ENCODE measurements around the gene INPP5E. TPM values are rescaled to one million over a fixed set of nuclear protein-coding genes. Genes with fewer than 3 reads are reported as not detected.
A peak's percentile ranks its signal among the peaks of the same experiment; 100 is the strongest.
"Not testable (repeated sequence)": the region's sequence is repeated elsewhere in the genome, so short reads cannot be mapped to it uniquely, and the experiment has no call there.

INPP5E gene
- total RNA-seq, 1 donor from 2014 or later = 24.3 TPM

- no peak for DNase-seq (ENCODE audit: extremely low read depth, low read depth, low spot score)
These were observed 8.9 kb downstream of the INPP5E start for GRCh38 chr9:136430588-136431234.

- no peak for DNase-seq (ENCODE audit: extremely low read depth, low read depth, low spot score)
These were observed 9.8 kb downstream of the INPP5E start for GRCh38 chr9:136429683-136430491.

GRCh38 chr9:136429075-136429628, 10.5 kb downstream of the INPP5E start:
- DNase-seq (ENCODE audit: extremely low read depth, low read depth, low spot score) = no peak

GRCh38 chr9:136426787-136427186, 12.9 kb downstream of the INPP5E start:
- no peak for DNase-seq (ENCODE audit: extremely low read depth, low read depth, low spot score)

GRCh38 chr9:136425367-136425766, 14.3 kb downstream of the INPP5E start:
- DNase-seq (ENCODE audit: extremely low read depth, low read depth, low spot score) = not testable (repeated sequence)

- no peak for DNase-seq (ENCODE audit: extremely low read depth, low read depth, low spot score)
These were observed 14.8 kb downstream of the INPP5E start for GRCh38 chr9:136424750-136425362.

GRCh38 chr9:136423432-136424146, 16.1 kb downstream of the INPP5E start:
- DNase-seq (ENCODE audit: extremely low read depth, low read depth, low spot score) = no peak

GRCh38 chr9:136422876-136423275, 16.8 kb downstream of the INPP5E start:
- DNase-seq (ENCODE audit: extremely low read depth, low read depth, low spot score) = no peak

GRCh38 chr9:136421791-136422190, 17.9 kb downstream of the INPP5E start:
- DNase-seq (ENCODE audit: extremely low read depth, low read depth, low spot score) = no peak

GRCh38 chr9:136419092-136419420, 20.6 kb downstream of the INPP5E start:
- no peak for DNase-seq (ENCODE audit: extremely low read depth, low read depth, low spot score)

GRCh38 chr9:136418182-136419091, 21.2 kb downstream of the INPP5E start:
- no peak for DNase-seq (ENCODE audit: extremely low read depth, low read depth, low spot score)

GRCh38 chr9:136416914-136417313, 22.7 kb downstream of the INPP5E start:
- no peak for DNase-seq (ENCODE audit: extremely low read depth, low read depth, low spot score)

GRCh38 chr9:136416427-136416826, 23.2 kb downstream of the INPP5E start:
- no peak for DNase-seq (ENCODE audit: extremely low read depth, low read depth, low spot score)

GRCh38 chr9:136412962-136413361, 26.7 kb downstream of the INPP5E start:
- no peak for DNase-seq (ENCODE audit: extremely low read depth, low read depth, low spot score)

GRCh38 chr9:136411378-136411777, 28.3 kb downstream of the INPP5E start:
- DNase-seq (ENCODE audit: extremely low read depth, low read depth, low spot score) = no peak

- peak; percentile 16 for DNase-seq (ENCODE audit: extremely low read depth, low read depth, low spot score)
These were observed 29.0 kb downstream of the INPP5E start, which contains the start of the genes ENTR1 and PMPCA for GRCh38 chr9:136410500-136411287. Gene ENTR1, minus strand, starts transcription at chr9:136410614. Its CDS starts 217 bp downstream, at chr9:136410397. Gene PMPCA, plus strand, starts transcription at chr9:136410658. Its CDS starts 11 bp downstream, at chr9:136410669.

- no peak for DNase-seq (ENCODE audit: extremely low read depth, low read depth, low spot score)
These were observed 29.8 kb downstream of the INPP5E start for GRCh38 chr9:136409557-136410455.

GRCh38 chr9:136407911-136408310, 31.7 kb downstream of the INPP5E start:
- DNase-seq (ENCODE audit: extremely low read depth, low read depth, low spot score) = no peak

Measured in glomerular endothelial cell (primary cell).